SK-N-SH (cell line): Measurements from ENCODE around the gene CCDC116. TPM values are rescaled to one million over a fixed set of nuclear protein-coding genes. Genes with fewer than 3 reads are reported as not detected.

ENCODE experiments used
- CTCF ChIA-PET: fragments of 300-600, 350-600 bp; formaldehyde crosslinking; extraction: SDS; loops from one replicate; lab custom pipeline; 2021; lab: Yijun Ruan, JAX
- POLR2A ChIA-PET: fragments of 350-600 bp; sonication (Branson Sonifier 250); formaldehyde crosslinking; extraction: SDS; loops from one replicate; lab custom pipeline; 2020; ENCODE audit warnings: antibody characterized with exemption, inconsistent platforms; lab: Yijun Ruan, JAX
- DNase-seq: peaks from one replicate; pipeline ENCODE4 v3.0.0; 2012
- H2AFZ ChIP-seq: fragments of 200-600 bp; sonication (generic); 2 replicates; pipeline ENCODE4 v1.8.1; 2016; ENCODE audit warnings: antibody characterized with exemption, mild to moderate bottlenecking, low read depth
- H3F3A ChIP-seq: fragments of 200-600 bp; sonication (generic); replicated peaks from 2 replicates; pipeline ENCODE3; 2016; ENCODE audit warnings: antibody characterized with exemption, mild to moderate bottlenecking; ENCODE audit not compliant: insufficient read depth
- H3K27ac ChIP-seq, 2 experiments: fragments of 200-500 bp in 1 of 2; fragments of 200-600 bp in 1 of 2; sonication (Bioruptor generic) in 1 of 2; sonication (generic), shearing (Covaris generic) in 1 of 2; 2 replicates each; pipeline versions ENCODE4 v1.5.1 to v1.6.1; 2014 to 2016; ENCODE audit warnings: low read depth in 2 of 2, inconsistent platforms in 1 of 2, low read length in 1 of 2, mild to moderate bottlenecking in 1 of 2, mixed read lengths in 1 of 2
- H3K27me3 ChIP-seq: fragments of 200-600 bp; sonication (generic), shearing (Covaris generic); 2 replicates; pipeline ENCODE4 v1.6.1; 2016; ENCODE audit warnings: mixed run types; ENCODE audit not compliant: insufficient read depth
- H3K36me3 ChIP-seq, 2 experiments: fragments of 200-500 bp in 1 of 2; fragments of 200-600 bp in 1 of 2; sonication (Bioruptor generic) in 1 of 2; sonication (generic) in 1 of 2; replicated peaks in 1 of 2; 2 replicates each; pipeline versions ENCODE3 to v1.5.1; 2014 to 2016; ENCODE audit warnings: low read length in 1 of 2, mild to moderate bottlenecking in 1 of 2; ENCODE audit not compliant: insufficient read depth in 2 of 2, control insufficient read depth in 1 of 2
- H3K4me1 ChIP-seq, 2 experiments: fragments of 200-500 bp in 1 of 2; fragments of 200-600 bp in 1 of 2; sonication (Bioruptor generic) in 1 of 2; sonication (generic), shearing (Covaris generic) in 1 of 2; 2 replicates each; pipeline versions ENCODE4 v1.5.1 to v1.6.1; 2014 to 2016; ENCODE audit warnings: low read depth in 1 of 2, low read length in 1 of 2, mixed run types in 1 of 2; ENCODE audit not compliant: insufficient read depth in 2 of 2, control insufficient read depth in 1 of 2
- H3K4me2 ChIP-seq: fragments of 200-600 bp; sonication (generic), shearing (Covaris generic); 2 replicates; pipeline ENCODE4 v1.6.1; 2017; ENCODE audit warnings: mixed run types
- H3K4me3 ChIP-seq, 2 experiments: fragments of 200-500 bp in 1 of 2; fragments of 200-600 bp in 1 of 2; sonication (Bioruptor generic) in 1 of 2; sonication (generic), shearing (Covaris generic) in 1 of 2; 2 replicates each; pipeline versions ENCODE4 v1.5.1 to v1.8.1; 2014 to 2016; ENCODE audit warnings: low read depth in 2 of 2, inconsistent platforms in 1 of 2, low read length in 1 of 2, mild to moderate bottlenecking in 1 of 2, mixed read lengths in 1 of 2, moderate library complexity in 1 of 2
- H3K79me2 ChIP-seq: fragments of 200-600 bp; sonication (generic); 2 replicates; pipeline ENCODE4 v1.8.1; 2017; ENCODE audit warnings: mild to moderate bottlenecking; ENCODE audit not compliant: insufficient read depth
- H3K9ac ChIP-seq: fragments of 200-600 bp; sonication (generic); 2 replicates; pipeline ENCODE4 v1.6.1; 2017; ENCODE audit warnings: mixed run types
- H3K9me2 ChIP-seq: fragments of 200-600 bp; sonication (generic); 2 replicates; pipeline ENCODE4 v1.6.1; 2017; ENCODE audit warnings: mixed run types
- H3K9me3 ChIP-seq: fragments of 200-600 bp; sonication (generic); 2 replicates; pipeline ENCODE4 v1.6.1; 2017; ENCODE audit warnings: mixed run types, mild to moderate bottlenecking, moderate library complexity
- H4K20me1 ChIP-seq: fragments of 200-600 bp; sonication (generic); 2 replicates; pipeline ENCODE4 v1.6.1; 2017; ENCODE audit warnings: mild to moderate bottlenecking, mixed run types; ENCODE audit not compliant: insufficient read depth
- CTCF ChIP-seq: fragments of 200-600 bp; sonication (generic); IDR thresholded peaks from 2 replicates; pipeline ENCODE4 v1.6.1; 2017; ENCODE audit warnings: antibody characterized with exemption, mild to moderate bottlenecking, moderate library complexity
- FOSL2 ChIP-seq: IDR thresholded peaks from 2 replicates; pipeline ENCODE4 v1.4.0; 2012; ENCODE audit warnings: low read depth, mild to moderate bottlenecking, moderate library complexity, borderline replicate concordance
- FOXJ3 ChIP-seq: sonication (generic); formaldehyde crosslinking; IDR thresholded peaks from 2 replicates; pipeline ENCODE4 v1.5.1; 2020; ENCODE audit warnings: mild to moderate bottlenecking, missing genetic modification reagents
- MXI1 ChIP-seq: IDR thresholded peaks from 2 replicates; pipeline ENCODE4 v1.6.1; 2012; ENCODE audit warnings: mild to moderate bottlenecking, low read depth, low read length, improper control_type of control experiment
- PBX3 ChIP-seq: IDR thresholded peaks from 2 replicates; pipeline ENCODE4; 2012
- RAD21 ChIP-seq: IDR thresholded peaks from 2 replicates; pipeline ENCODE4 v1.6.1; 2012; ENCODE audit warnings: mild to moderate bottlenecking, low read length
- RCOR1 ChIP-seq: fragments of 150-350 bp; IDR thresholded peaks from 2 replicates; pipeline ENCODE4 v1.6.1; 2017; ENCODE audit warnings: antibody characterized with exemption, low read length
- RFX5 ChIP-seq: IDR thresholded peaks from 2 replicates; pipeline ENCODE4 v1.6.1; 2012; ENCODE audit warnings: mild to moderate bottlenecking, improper control_type of control experiment, low read length
- RXRA ChIP-seq: IDR thresholded peaks from 2 replicates; pipeline ENCODE4 v1.4.0; 2012; ENCODE audit warnings: low read depth, mild to moderate bottlenecking, borderline replicate concordance
- WGBS: methylation state at CpG from one replicate; pipeline ENCODE4 v1.1.6; 2017; ENCODE audit warnings: low lambda C conversion rate; 5-methylcytosine and 5-hydroxymethylcytosine counted together
- polyA plus RNA-seq, 3 experiments: library from polyadenylated mRNA; depleted of rRNA; stranded (reverse); fragments of >200 nt; gene quantifications; 2 replicates each; pipeline ENCODE4 v1.2.3, GENCODE V29; 2012

CCDC116 gene
- polyA plus RNA-seq, 1 of the 3 experiments (the other 2 are of a cell fraction) = 0.28 TPM

- TF ChIP-seq FOXJ3 (CRISPR knock-in tag) (no peak), CTCF (no peak), PBX3 (no peak), MXI1 (no peak), FOSL2 (no peak), RXRA (no peak), RCOR1 (no peak)
These were observed 40.9 kb upstream of the CCDC116 start (continued) for GRCh38 chr22:21591695-21592094.

- CTCF ChIA-PET = interaction anchor here (0.5 to 1.7 kb wide), 4 partner anchors 10 to 38 kb away, joined by 3 to 7 read pairs (median 4); no protein-coding TSS in a partner anchor
- H3K9ac ChIP-seq = no peak overlapping the region
- H4K20me1 ChIP-seq = peaks cover 100% of the 10 kb centered on the region
- H3K4me2 ChIP-seq = no peak overlapping the region
- H3K9me2 ChIP-seq = no peaks in the 10 kb centered on the region
- WGBS = 100% methylated on average over 1 of the region's 3 CpGs
- peaks cover 3% of the 10 kb centered on the region for H3F3A ChIP-seq
- POLR2A ChIA-PET = no interaction called here
- no peak overlapping the region for H2AFZ ChIP-seq
- no peak overlapping the region for H3K27ac ChIP-seq
- no peaks in the 10 kb centered on the region for H3K9me3 ChIP-seq
- H3K27me3 ChIP-seq = no peaks in the 10 kb centered on the region
- no peak for TF ChIP-seq RAD21
- TF ChIP-seq, all 33 proteins: peak for 0
- no peak for DNase-seq
- peaks cover 29 to 46% of the 10 kb centered on the region in 2 experiments for H3K36me3 ChIP-seq
- peaks cover 100% of the 10 kb centered on the region for H3K79me2 ChIP-seq
- H3K4me1 ChIP-seq = peaks cover 0 to 3% of the 10 kb centered on the region in 2 experiments; a peak in 1 of 4 replicates
- no peak overlapping the region for H3K4me3 ChIP-seq
These were observed 40.1 kb upstream of the CCDC116 start for GRCh38 chr22:21592422-21592821.

- peaks cover 97% of the 10 kb centered on the region for H4K20me1 ChIP-seq
- peak; percentile 32 for DNase-seq
- CTCF ChIA-PET = interaction anchor here (0.5 to 2.0 kb wide), 6 partner anchors 11 to 675 kb away, joined by 3 to 7 read pairs (median 4); no protein-coding TSS in a partner anchor
These were observed 38.9 kb upstream of the CCDC116 start for GRCh38 chr22:21593406-21594232.

More at GRCh38 chr22:21593406-21594232, 38.9 kb upstream of the CCDC116 start:
- peaks cover 100% of the 10 kb centered on the region for H3K79me2 ChIP-seq
- TF ChIP-seq RAD21 (peak; percentile 20; the same call in 1 of the 2 replicates), RFX5 (no peak), CTCF (peak; percentile 47)
- TF ChIP-seq, all 33 proteins: peak for 2
- Histone ChIP-seq H3K4me3 (no peak overlapping the region), H3K9me3 (no peaks in the 10 kb centered on the region), H3K4me2 (no peak overlapping the region), H3K36me3 (peaks cover 29 to 49% of the 10 kb centered on the region in 2 experiments), H3F3A (no peaks in the 10 kb centered on the region), H3K27ac (no peak overlapping the region), H3K27me3 (no peaks in the 10 kb centered on the region), H3K4me1 (peaks cover 0 to 3% of the 10 kb centered on the region in 2 experiments; a peak in 1 of 4 replicates), H2AFZ (no peak overlapping the region), H3K9ac (no peak overlapping the region), H3K9me2 (no peaks in the 10 kb centered on the region)
- POLR2A ChIA-PET = no interaction called here
- 87% methylated on average over 11 of the region's 11 CpGs for WGBS
